ENCODE data around the gene CCDC80.
"Not testable (repeated sequence)": the region's sequence is repeated elsewhere in the genome, so short reads cannot be mapped to it uniquely, and the experiment has no call there.

Gene CCDC80

DNA sequence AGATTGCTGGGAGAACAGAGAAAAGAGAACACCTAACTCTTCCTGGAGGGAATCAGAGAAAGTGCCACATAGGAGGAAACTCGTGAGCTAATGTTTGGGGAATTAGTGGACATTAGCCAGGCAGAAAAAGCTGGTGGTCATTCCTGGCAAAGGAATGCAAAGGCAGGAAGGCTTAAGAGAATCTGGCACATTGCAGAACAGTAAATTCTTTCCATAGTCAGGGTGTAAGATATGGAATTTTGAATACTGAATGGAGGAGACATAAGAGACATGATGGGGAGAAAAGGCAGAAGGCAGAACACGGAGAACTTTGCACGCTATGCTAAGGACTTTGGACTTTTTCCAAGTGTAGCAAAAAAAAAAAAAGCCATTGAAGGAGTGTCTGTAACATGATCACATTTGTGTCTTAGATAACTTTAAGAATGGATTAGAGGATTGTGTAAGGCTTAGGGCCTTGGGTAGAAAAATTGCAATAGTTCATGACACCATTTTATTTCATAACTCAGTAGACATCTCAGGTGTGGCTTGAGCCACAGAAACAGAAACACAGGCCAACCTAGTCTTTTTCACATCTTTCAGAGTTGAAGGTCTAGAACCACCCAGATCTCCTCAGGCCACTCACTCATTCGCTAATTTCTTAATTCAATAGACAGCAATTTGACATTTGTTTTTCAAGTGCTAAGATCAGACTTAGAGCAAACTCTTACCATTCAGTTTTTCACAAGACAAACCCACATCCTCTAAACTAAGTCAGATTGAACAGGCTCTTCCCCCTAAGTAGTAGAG, 31.2 kb upstream of the CCDC80 start:
- Histone ChIP-seq H3K36me3 (ENCODE audit: control insufficient read depth, insufficient read depth, low read length) (no peaks in the 10 kb centered on the region), H3K27me3 (replicated peaks; ENCODE audit: control insufficient read depth, insufficient read depth, low read length) (no peaks in the 10 kb centered on the region; the same call in 1 of the 2 replicates), H3K4me3 (replicated peaks; ENCODE audit: low read depth, low read length) (no peak overlapping the region)
- no peak for DNase-seq (ENCODE audit: extremely low read depth, insufficient read length)
- TF ChIP-seq, protein P1, sequence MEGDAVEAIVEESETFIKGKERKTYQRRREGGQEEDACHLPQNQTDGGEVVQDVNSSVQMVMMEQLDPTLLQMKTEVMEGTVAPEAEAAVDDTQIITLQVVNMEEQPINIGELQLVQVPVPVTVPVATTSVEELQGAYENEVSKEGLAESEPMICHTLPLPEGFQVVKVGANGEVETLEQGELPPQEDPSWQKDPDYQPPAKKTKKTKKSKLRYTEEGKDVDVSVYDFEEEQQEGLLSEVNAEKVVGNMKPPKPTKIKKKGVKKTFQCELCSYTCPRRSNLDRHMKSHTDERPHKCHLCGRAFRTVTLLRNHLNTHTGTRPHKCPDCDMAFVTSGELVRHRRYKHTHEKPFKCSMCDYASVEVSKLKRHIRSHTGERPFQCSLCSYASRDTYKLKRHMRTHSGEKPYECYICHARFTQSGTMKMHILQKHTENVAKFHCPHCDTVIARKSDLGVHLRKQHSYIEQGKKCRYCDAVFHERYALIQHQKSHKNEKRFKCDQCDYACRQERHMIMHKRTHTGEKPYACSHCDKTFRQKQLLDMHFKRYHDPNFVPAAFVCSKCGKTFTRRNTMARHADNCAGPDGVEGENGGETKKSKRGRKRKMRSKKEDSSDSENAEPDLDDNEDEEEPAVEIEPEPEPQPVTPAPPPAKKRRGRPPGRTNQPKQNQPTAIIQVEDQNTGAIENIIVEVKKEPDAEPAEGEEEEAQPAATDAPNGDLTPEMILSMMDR (IDR thresholded peaks at IDR 0.05; ENCODE audit: insufficient read depth, low read length, poor library complexity, severe bottlenecking) = no peak

DNA sequence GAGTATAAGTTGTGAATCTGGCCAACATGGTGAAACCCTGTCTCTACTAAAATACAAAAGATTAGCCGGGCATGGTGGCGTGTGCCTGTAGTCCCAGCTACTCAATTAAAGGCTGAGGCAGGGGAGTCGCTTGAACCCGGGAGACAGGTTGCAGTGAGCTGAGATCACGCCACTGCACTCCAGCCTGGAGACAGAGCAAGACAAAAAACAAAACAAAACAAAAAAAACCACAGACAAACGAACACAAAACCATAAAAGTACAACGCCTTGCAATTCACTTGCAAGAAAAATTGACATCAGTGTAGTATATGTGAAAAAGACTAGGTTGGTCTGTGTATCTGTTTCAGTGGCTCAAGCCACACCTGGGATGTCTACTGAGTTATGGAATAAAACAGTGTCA, 29.9 kb upstream of the CCDC80 start:
- DNase-seq (ENCODE audit: extremely low read depth, insufficient read length) = no peak
- TF ChIP-seq, protein P1 (IDR thresholded peaks at IDR 0.05; ENCODE audit: insufficient read depth, low read length, poor library complexity, severe bottlenecking) = no peak

DNA sequence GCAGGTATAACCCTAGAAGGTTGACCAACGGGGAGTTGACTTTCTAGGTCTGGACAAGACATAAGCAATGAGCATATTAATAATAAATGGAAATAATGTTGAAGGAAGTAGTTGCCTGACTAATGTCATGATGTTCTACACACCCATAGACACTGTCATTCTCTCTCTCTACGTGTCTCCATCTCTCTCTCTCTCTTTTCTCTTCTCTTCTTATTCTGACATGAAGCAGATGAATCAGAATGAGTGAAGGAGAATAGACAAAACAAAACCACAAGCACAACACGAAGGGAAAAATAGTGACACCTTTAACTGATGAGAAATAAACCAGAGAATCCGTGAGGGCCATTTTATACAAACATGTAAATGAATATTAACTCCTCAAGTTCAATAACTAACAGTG, 26.7 kb upstream of the CCDC80 start:
- Histone ChIP-seq H3K4me3 (replicated peaks; ENCODE audit: low read depth, low read length) (no peak overlapping the region), H3K36me3 (ENCODE audit: control insufficient read depth, insufficient read depth, low read length) (no peaks in the 10 kb centered on the region), H3K27me3 (replicated peaks; ENCODE audit: control insufficient read depth, insufficient read depth, low read length) (no peaks in the 10 kb centered on the region; the same call in 1 of the 2 replicates)
- TF ChIP-seq, protein P1 (IDR thresholded peaks at IDR 0.05; ENCODE audit: insufficient read depth, low read length, poor library complexity, severe bottlenecking) = no peak
- no peak for DNase-seq (ENCODE audit: extremely low read depth, insufficient read length)

More for the DNA sequence above, 29.9 kb upstream of the CCDC80 start:
- no peaks in the 10 kb centered on the region for H3K36me3 ChIP-seq (ENCODE audit: control insufficient read depth, insufficient read depth, low read length)
- H3K27me3 ChIP-seq (replicated peaks; ENCODE audit: control insufficient read depth, insufficient read depth, low read length) = no peaks in the 10 kb centered on the region; the same call in 1 of the 2 replicates
- no peak overlapping the region for H3K4me3 ChIP-seq (replicated peaks; ENCODE audit: low read depth, low read length)

DNA sequence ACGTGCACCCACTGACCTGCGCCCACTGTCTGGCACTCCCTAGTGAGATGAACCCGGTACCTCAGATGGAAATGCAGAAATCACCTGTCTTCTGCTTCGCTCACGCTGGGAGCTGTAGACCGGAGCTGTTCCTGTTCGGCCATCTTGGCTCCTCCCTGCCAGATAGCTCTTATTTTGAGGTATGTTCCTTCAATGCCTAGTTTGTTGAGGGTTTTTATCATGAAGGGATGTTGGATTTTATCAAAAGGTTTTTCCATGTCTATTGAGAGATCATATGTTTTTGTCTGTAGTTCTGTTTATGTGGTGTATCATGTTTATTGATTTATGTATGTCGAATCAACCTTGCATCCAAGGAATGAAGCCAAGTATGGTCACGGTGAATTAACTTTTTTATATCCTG, 24.1 kb upstream of the CCDC80 start:
- H3K36me3 ChIP-seq (ENCODE audit: control insufficient read depth, insufficient read depth, low read length); H3K27me3 ChIP-seq (replicated peaks; ENCODE audit: control insufficient read depth, insufficient read depth, low read length); DNase-seq (ENCODE audit: extremely low read depth, insufficient read length); H3K4me3 ChIP-seq (replicated peaks; ENCODE audit: low read depth, low read length): not testable (repeated sequence)

DNA sequence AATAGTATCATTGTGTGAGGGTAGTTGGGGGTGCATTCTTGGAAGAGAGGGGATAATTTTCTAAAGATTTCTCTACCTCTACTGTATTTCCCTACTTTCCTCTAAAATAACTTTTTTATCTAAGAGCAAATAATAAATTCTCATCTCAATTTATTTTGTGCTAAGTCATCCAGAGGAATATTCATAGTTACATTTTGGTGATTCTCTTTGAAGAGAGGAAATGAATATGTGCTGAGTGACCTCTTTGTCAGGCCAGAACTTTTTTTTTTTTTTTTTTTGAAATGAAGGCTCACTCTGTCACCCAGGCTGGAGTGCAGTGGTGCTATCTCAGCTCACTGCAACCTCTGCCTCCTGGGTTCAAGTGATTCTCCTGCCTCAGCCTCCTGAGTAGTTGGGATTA, 15.1 kb upstream of the CCDC80 start:
- TF ChIP-seq, protein P1 (IDR thresholded peaks at IDR 0.05; ENCODE audit: insufficient read depth, low read length, poor library complexity, severe bottlenecking) = no peak
- H3K4me3 ChIP-seq (replicated peaks; ENCODE audit: low read depth, low read length) = no peak overlapping the region
- no peak for DNase-seq (ENCODE audit: extremely low read depth, insufficient read length)

DNA sequence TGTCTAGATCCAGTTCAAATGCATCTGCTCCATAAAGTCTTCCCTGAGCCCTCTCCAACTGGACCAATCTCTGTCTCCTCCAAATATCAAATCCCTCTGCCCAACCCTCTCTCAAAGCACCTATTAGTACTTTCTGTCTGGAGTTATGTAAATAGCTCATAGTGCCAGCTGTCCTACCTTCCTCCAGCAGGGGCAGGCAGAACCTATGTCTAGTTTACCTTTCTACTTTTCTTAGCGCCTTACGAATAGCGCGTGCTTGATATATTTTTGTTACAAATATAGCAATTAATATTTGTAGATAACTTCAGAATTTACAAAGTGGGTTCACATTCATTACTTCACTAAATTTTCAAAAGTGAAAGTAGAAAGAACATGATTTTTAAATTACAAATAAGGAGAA, 14.0 kb upstream of the CCDC80 start:
- DNase-seq (ENCODE audit: extremely low read depth, insufficient read length) = no peak
- no peaks in the 10 kb centered on the region for H3K27me3 ChIP-seq (replicated peaks; ENCODE audit: control insufficient read depth, insufficient read depth, low read length)
- H3K4me3 ChIP-seq (replicated peaks; ENCODE audit: low read depth, low read length) = no peak overlapping the region
- no peaks in the 10 kb centered on the region for H3K36me3 ChIP-seq (ENCODE audit: control insufficient read depth, insufficient read depth, low read length)
- TF ChIP-seq, protein P1 (IDR thresholded peaks at IDR 0.05; ENCODE audit: insufficient read depth, low read length, poor library complexity, severe bottlenecking) = peak; percentile 20

More for the DNA sequence above, 15.1 kb upstream of the CCDC80 start:
- H3K36me3 ChIP-seq (ENCODE audit: control insufficient read depth, insufficient read depth, low read length) = no peaks in the 10 kb centered on the region
- no peaks in the 10 kb centered on the region for H3K27me3 ChIP-seq (replicated peaks; ENCODE audit: control insufficient read depth, insufficient read depth, low read length)
